LNCaP clone FGC (cell line): ENCODE measurements around the gene CHERP.

Experiments used
- DNase-seq: peaks from one replicate; pipeline ENCODE4 v3.0.0-alpha.2; 2011; ENCODE audit warnings: low read depth
- H3K4me3 ChIP-seq: 2 replicates; pipeline ENCODE4 v1.5.1; 2011; ENCODE audit warnings: mild to moderate bottlenecking, low read depth, low read length, control low read depth
- TF ChIP-seq, protein P1 (sequence below): IDR thresholded peaks from 2 replicates; pipeline ENCODE4 v1.5.1; 2012; ENCODE audit warnings: mild to moderate bottlenecking; ENCODE audit not compliant: control insufficient read depth, insufficient read depth; ENCODE audit errors: extremely low read depth

Gene CHERP

DNA sequence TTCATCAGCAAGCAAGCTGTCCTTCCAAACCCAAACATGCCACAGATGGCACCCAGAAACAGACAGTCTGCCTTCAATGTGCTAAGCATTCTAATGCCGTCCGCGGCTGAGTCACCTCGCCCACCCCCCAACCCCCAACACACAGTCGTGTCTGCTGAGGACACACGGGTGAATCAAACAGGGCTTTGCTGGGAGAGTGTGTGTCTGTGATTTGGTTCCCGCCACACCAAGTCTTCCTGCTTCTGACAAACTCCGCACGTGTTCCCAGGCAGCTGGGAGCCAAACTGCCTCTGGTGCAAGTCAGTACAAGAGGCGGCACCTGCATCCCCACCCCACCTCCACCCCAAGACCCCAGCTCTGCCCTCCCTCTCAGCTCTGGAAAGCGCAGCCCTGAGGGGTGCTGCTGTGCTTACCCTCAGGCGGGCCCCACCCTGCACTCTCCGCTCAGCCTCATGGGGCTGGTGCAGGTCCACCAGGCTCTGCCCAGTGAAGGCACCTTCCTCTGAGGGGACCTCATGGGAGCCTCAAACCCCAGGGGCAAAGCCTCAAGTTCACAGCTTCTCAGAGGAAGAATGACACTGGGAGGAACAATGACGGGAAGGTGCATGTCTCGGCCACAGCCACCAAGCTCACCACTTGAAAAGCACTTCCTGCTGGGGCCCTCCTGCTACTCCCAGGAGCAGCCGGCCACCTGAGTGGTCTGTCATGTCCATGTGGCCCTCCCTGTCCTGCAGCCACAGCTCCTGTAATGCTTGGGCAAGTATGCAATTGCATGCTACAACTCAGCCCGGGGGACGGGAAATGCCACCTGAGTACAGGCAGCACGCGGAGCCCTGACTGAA is 45.0 kb upstream of the CHERP start:
- H3K4me3 ChIP-seq: no peak overlapping the region
- no peak for DNase-seq

DNA sequence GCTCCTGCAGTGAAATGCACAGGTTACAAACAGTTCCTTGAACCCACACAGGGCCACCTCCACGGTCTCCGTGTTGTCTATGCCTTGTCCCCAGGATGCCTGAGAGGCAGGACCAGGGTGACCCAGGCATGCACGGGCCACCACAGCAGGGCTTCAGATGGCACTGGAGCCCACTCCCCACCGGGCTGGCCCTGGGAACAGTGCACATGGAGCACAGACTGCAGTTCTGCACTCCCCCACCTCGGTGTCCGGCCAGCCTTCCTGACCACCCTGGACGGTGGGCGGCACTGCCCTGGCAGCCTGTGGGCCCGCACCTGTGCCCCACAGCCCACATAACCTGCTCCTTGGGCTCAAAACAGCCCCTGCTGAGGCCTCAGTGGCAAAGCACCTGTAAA is 44.2 kb upstream of the CHERP start:
- H3K4me3 ChIP-seq: no peak overlapping the region
- DNase-seq: no peak
- TF ChIP-seq, protein P1, sequence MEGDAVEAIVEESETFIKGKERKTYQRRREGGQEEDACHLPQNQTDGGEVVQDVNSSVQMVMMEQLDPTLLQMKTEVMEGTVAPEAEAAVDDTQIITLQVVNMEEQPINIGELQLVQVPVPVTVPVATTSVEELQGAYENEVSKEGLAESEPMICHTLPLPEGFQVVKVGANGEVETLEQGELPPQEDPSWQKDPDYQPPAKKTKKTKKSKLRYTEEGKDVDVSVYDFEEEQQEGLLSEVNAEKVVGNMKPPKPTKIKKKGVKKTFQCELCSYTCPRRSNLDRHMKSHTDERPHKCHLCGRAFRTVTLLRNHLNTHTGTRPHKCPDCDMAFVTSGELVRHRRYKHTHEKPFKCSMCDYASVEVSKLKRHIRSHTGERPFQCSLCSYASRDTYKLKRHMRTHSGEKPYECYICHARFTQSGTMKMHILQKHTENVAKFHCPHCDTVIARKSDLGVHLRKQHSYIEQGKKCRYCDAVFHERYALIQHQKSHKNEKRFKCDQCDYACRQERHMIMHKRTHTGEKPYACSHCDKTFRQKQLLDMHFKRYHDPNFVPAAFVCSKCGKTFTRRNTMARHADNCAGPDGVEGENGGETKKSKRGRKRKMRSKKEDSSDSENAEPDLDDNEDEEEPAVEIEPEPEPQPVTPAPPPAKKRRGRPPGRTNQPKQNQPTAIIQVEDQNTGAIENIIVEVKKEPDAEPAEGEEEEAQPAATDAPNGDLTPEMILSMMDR: no peak

More for the DNA sequence above, 45.0 kb upstream of the CHERP start:
- TF ChIP-seq, protein P1: no peak

DNA sequence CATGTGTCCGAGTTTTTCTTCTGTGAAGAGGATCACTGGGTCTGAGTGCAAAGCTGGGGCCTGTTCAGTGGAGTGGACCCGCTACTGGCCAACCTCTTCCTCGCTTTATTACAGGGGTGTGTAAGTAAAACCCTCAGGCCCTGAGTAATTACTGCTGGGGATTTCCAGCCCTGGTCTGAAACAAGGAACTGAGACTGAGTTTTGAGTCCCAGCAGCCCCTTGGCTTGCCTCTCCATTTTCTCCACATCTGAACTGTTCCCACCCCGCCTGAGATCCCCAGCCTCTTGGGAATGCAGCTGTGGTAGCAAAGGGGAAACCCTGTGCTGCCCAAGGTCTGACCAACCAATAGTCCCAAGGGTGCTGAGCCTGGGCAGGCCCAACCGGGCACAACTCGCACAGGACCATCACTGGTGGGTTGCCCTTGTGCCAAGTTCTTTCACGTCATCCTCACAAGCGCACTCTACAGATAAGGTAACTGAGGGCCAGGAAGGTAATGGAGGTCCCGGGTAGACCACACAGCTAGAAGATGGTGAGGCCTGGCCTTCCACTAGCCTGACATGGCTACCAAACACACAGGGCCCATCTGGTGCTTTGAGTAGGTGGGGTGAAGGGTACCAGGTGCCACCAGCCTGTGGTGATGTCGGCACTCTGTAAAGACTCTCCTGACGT is 43.7 kb upstream of the CHERP start:
- H3K4me3 ChIP-seq: no peak overlapping the region
- TF ChIP-seq, protein P1: no peak
- DNase-seq: no peak

DNA sequence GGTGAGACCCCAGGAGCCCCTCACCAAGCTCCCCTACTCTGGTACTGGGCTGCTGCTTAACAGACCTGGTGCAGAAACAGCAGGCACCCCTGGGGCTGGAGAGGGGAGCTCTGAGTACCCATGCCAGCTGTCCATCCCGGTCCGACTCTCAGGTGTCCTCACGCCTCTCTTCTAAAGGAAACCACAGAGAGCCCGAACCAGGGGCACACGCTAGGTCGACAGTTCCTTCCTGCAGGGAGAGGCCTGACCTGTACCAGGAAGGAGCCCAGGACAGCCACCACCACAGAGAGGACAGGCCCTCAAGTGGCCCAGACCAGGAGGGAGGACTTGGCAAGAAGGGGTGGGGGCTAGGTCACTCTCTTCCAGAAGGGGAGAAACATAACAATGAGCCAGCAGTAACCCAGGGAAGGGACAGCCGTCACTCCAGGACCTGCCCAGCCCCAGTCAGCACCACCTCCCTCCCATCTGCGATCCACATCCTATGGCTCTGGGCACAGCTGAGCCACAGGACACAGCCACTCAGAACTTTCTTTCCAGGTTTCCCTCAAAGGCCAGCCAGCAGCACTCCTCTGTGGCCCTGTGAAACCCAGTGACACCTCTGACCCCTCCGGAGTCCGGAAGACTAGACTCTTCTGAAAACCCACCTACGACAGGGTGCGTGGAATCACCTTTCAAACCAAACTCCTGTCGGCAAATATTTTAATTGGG is 43.0 kb upstream of the CHERP start:
- DNase-seq: no peak
- no peak overlapping the region for H3K4me3 ChIP-seq
- TF ChIP-seq, protein P1: no peak

DNA sequence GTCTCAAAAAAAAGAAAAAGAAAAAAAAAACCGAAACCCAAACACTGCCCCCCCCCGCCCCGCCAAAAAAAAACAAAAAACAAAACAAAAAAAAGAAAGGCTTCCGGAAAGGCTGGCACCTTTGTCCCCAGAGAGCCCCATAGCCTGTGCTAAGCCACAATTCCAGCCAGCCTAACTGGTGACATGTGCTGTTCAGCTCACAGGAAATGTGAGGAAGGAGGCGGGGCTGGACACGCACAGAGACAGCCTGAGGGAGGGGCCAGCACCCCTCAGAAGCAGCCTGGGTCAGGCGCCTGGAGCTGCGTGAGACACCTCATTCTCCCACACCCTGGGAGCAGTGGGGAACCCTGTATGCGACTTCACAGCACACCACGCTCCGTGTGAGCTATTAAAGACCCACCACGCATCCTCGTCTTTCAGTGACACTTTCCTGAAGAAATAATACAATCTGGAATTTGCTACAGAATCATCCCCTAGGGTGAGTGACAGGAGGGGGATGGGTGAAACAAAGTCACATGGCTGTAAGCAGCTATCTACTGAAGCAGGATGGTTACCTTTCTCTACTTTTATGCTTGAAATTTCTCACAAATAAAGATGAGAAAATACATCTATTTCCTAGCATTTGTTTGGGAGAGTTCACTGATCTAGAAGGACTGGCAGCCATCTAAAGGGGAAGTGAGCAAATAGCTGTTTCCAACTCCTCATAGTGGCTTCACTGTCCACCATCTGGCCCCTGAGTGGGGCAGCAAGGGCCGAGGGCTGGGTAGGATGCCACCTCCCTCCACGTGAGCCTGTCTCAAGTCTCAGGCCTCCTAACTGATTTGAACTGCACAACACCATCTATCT is 42.2 kb upstream of the CHERP start:
- TF ChIP-seq, protein P1: no peak
- peak overlapping the region; percentile 26; the same call in 1 of the 2 replicates for H3K4me3 ChIP-seq
- DNase-seq: no peak
